Mesenchymal stem cell (in vitro differentiated cells and primary cell): ENCODE results near the gene PDZRN4.
"Not testable (repeated sequence)": the region's sequence is repeated elsewhere in the genome, so short reads cannot be mapped to it uniquely, and the experiment has no call there.

ENCODE experiments used
- DNase-seq: peaks from one replicate; pipeline ENCODE4 v3.0.0-alpha.2; 2013
- H2AFZ ChIP-seq: one replicate; pipeline ENCODE4 v1.6.1; 2013; ENCODE audit warnings: low read depth, mild to moderate bottlenecking, control low read depth, inconsistent platforms, low read length, moderate library complexity
- H2AK5ac ChIP-seq: 2 replicates; pipeline ENCODE4 v1.6.1; 2013; ENCODE audit warnings: low read length, moderate library complexity, mild to moderate bottlenecking, inconsistent platforms; ENCODE audit not compliant: severe bottlenecking
- H2BK120ac ChIP-seq: one replicate; pipeline ENCODE4 v1.6.1; 2013; ENCODE audit warnings: low read depth, mild to moderate bottlenecking, inconsistent platforms, low read length, moderate library complexity
- H2BK12ac ChIP-seq, 2 experiments: one replicate each; pipeline ENCODE4 v1.6.1; 2013; ENCODE audit warnings: inconsistent platforms in 2 of 2, low read length in 2 of 2, mild to moderate bottlenecking in 2 of 2, moderate library complexity in 2 of 2, control low read depth in 1 of 2
- H2BK15ac ChIP-seq: one replicate; pipeline ENCODE4 v1.6.1; 2013; ENCODE audit warnings: mild to moderate bottlenecking, low read depth, inconsistent platforms; ENCODE audit not compliant: poor library complexity, severe bottlenecking
- H2BK5ac ChIP-seq: 2 replicates; pipeline ENCODE4 v1.6.1; 2013; ENCODE audit warnings: low read depth, mild to moderate bottlenecking, low read length, control low read depth, inconsistent platforms; ENCODE audit not compliant: poor library complexity, severe bottlenecking
- H3K14ac ChIP-seq, 2 experiments: one replicate each; pipeline ENCODE4 v1.6.1; 2013; ENCODE audit warnings: inconsistent platforms in 2 of 2, low read length in 2 of 2, control low read depth in 1 of 2, mild to moderate bottlenecking in 1 of 2, moderate library complexity in 1 of 2
- H3K18ac ChIP-seq, 2 experiments: one replicate each; pipeline ENCODE4 v1.6.1; 2013; ENCODE audit warnings: inconsistent platforms in 2 of 2, low read length in 2 of 2, control low read depth in 1 of 2, low read depth in 1 of 2, mild to moderate bottlenecking in 1 of 2
- H3K23ac ChIP-seq, 2 experiments: one replicate each; pipeline ENCODE4 v1.6.1; 2013; ENCODE audit warnings: inconsistent platforms in 2 of 2, low read length in 2 of 2, mild to moderate bottlenecking in 2 of 2, moderate library complexity in 2 of 2, control low read depth in 1 of 2
- H3K27ac ChIP-seq: 2 replicates; pipeline ENCODE4 v1.5.1; 2013; ENCODE audit warnings: mild to moderate bottlenecking, moderate library complexity, low read length, control low read depth, inconsistent platforms; ENCODE audit not compliant: poor library complexity, severe bottlenecking
- H3K27me3 ChIP-seq, 2 experiments: 2 replicates each; pipeline versions ENCODE4 v1.6.1 to v1.7.0; 2013; ENCODE audit warnings: low read length in 2 of 2, mild to moderate bottlenecking in 2 of 2, moderate library complexity in 2 of 2, control low read depth in 1 of 2, inconsistent platforms in 1 of 2; ENCODE audit not compliant: control insufficient read depth in 1 of 2, insufficient read depth in 1 of 2
- H3K36me3 ChIP-seq, 2 experiments: 2 replicates each; pipeline versions ENCODE4 v1.6.1 to v1.7.0; 2013; ENCODE audit warnings: low read length in 2 of 2, control low read depth in 1 of 2, inconsistent platforms in 1 of 2, low read depth in 1 of 2, mild to moderate bottlenecking in 1 of 2; ENCODE audit not compliant: insufficient read depth in 2 of 2, control insufficient read depth in 1 of 2
- H3K4ac ChIP-seq, 2 experiments: one replicate each; pipeline ENCODE4 v1.6.1; 2013; ENCODE audit warnings: inconsistent platforms in 2 of 2, low read length in 2 of 2, mild to moderate bottlenecking in 2 of 2, moderate library complexity in 2 of 2, control low read depth in 1 of 2, low read depth in 1 of 2
- H3K4me1 ChIP-seq: 2 replicates; pipeline ENCODE4 v1.6.1; 2013; ENCODE audit warnings: low read depth, low read length, control low read depth; ENCODE audit not compliant: control insufficient read depth, insufficient read depth
- H3K4me2 ChIP-seq: 2 replicates; pipeline ENCODE4 v1.6.1; 2013; ENCODE audit warnings: low read length, mild to moderate bottlenecking, inconsistent platforms; ENCODE audit not compliant: poor library complexity, severe bottlenecking
- H3K4me3 ChIP-seq, 2 experiments: 2 replicates each; pipeline versions ENCODE4 v1.5.1 to v1.7.0; 2013; ENCODE audit warnings: low read length in 2 of 2, mild to moderate bottlenecking in 2 of 2, control low read depth in 1 of 2, low read depth in 1 of 2; ENCODE audit not compliant: insufficient read depth in 1 of 2
- H3K79me1 ChIP-seq: replicated peaks from 2 replicates; pipeline ENCODE4 v1.6.1; 2013; ENCODE audit warnings: mild to moderate bottlenecking, control low read depth, low read length, inconsistent platforms; ENCODE audit not compliant: poor library complexity, severe bottlenecking
- H3K9ac ChIP-seq: 2 replicates; pipeline ENCODE4 v1.7.0; 2013; ENCODE audit warnings: mild to moderate bottlenecking, low read length, moderate library complexity
- H3K9me3 ChIP-seq: 2 replicates; pipeline ENCODE4 v1.7.0; 2013; ENCODE audit warnings: mild to moderate bottlenecking, low read length; ENCODE audit not compliant: control insufficient read depth
- H4K8ac ChIP-seq: one replicate; pipeline ENCODE4 v1.6.1; 2013; ENCODE audit warnings: inconsistent platforms, mild to moderate bottlenecking, low read length, moderate library complexity
- H4K91ac ChIP-seq: one replicate; pipeline ENCODE4 v1.6.1; 2013; ENCODE audit warnings: mild to moderate bottlenecking, low read length, inconsistent platforms
- WGBS: methylation state at CpG from one replicate; pipeline ENCODE4 v1.1.7; 2013; ENCODE audit warnings: mixed read lengths; 5-methylcytosine and 5-hydroxymethylcytosine counted together

PDZRN4 gene

DNA sequence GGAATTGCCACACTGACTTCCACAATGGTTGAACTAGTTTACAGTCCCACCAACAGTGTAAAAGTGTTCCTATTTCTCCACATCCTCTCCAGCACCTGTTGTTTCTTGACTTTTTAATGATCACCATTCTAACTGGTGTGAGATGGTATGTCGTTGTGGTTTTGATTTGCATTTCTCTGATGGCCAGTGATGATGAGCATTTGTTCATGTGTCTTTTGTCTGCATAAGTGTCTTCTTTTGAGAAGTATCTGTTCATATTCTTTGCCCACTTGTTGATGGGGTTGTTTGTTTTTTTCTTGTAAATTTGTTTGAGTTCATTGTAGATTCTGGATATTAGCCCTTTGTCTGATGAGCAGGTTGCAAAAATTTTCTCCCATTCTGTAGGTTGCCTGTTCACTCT, 8.6 kb upstream of the PDZRN4 start:
- not testable (repeated sequence) for H2BK120ac ChIP-seq, H3K23ac ChIP-seq, H3K27ac ChIP-seq, H2AK5ac ChIP-seq, H4K8ac ChIP-seq, H3K4me3 ChIP-seq, H2AFZ ChIP-seq, H3K4me2 ChIP-seq, DNase-seq, H3K36me3 ChIP-seq, H3K9ac ChIP-seq, H3K18ac ChIP-seq, H2BK12ac ChIP-seq, H3K4me1 ChIP-seq, H3K9me3 ChIP-seq, H3K79me1 ChIP-seq, H3K14ac ChIP-seq, H3K4ac ChIP-seq, H2BK5ac ChIP-seq, H4K91ac ChIP-seq, H2BK15ac ChIP-seq, H3K27me3 ChIP-seq
- 67% methylated on average over 1 of the region's 1 CpG for WGBS

DNA sequence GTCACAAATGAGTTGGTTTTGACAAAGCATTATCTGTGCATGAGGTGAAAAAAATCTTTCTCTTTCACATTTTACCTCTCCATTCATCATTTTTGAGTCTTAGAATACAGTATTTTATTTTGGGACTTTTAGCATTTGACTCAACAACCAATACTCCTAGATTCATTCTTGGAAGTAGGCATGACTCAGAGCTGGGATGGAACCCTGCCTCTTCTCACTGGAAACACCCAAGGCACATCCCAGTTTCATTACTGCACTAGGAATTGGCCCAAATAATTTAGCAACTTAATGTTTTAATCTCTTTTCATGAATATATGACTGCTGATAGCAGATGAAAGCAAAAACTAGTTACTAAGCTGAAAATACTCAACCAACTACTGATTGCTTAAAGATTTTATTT, 3.3 kb upstream of the PDZRN4 start:
- Histone ChIP-seq H3K9me3 (no peaks in the 10 kb centered on the region), H2BK12ac (no peak overlapping the region), H3K4me3 (no peak overlapping the region), H4K91ac (no peak overlapping the region), H3K27me3 (peaks cover 28% of the 10 kb centered on the region in 2 experiments), H2AK5ac (no peak overlapping the region), H3K4me1 (peaks cover 17% of the 10 kb centered on the region), H3K23ac (no peak overlapping the region), H3K4ac (no peak overlapping the region), H2BK15ac (no peak overlapping the region), H3K9ac (no peak overlapping the region), H4K8ac (no peak overlapping the region), H3K36me3 (no peaks in the 10 kb centered on the region), H3K18ac (no peak overlapping the region), H3K79me1 (no peaks in the 10 kb centered on the region), H3K27ac (no peak overlapping the region), H3K14ac (no peak overlapping the region), H2AFZ (no peak overlapping the region), H3K4me2 (no peak overlapping the region), H2BK5ac (no peak overlapping the region), H2BK120ac (no peak overlapping the region)
- DNase-seq = no peak

DNA sequence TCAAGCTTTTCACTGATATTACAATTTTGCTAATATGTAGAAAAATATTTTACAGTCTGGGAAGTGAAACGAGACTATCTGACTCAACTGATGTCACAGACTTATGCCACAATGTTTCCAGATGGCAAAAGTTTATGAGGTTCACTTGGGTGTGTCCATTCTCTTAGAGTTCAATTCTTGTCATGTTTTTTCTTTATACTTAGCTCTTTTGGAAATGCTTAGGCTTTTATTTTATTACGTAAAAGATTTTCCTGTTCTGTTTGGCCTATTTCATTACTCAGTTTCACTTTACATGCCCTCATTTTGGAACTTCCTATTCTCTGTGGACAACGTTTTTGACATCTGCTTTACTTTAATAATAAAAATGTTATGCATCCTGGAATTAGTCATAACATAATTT, 2.1 kb upstream of the PDZRN4 start:
- H3K4me3 ChIP-seq = peak overlapping the region in 1 of 2 experiments; percentile 14
- no peak overlapping the region for H3K14ac ChIP-seq
- no peaks in the 10 kb centered on the region for H3K79me1 ChIP-seq
- no peak overlapping the region for H3K4ac ChIP-seq
- H3K23ac ChIP-seq = no peak overlapping the region
- DNase-seq = no peak
- WGBS = 86% methylated on average over 1 of the region's 3 CpGs
- H3K9me3 ChIP-seq = no peaks in the 10 kb centered on the region
- peaks cover 18% of the 10 kb centered on the region for H3K4me1 ChIP-seq
- H3K9ac ChIP-seq = no peak overlapping the region
- H3K18ac ChIP-seq = no peak overlapping the region
- no peak overlapping the region for H2AK5ac ChIP-seq
- H4K91ac ChIP-seq = no peak overlapping the region
- H2AFZ ChIP-seq = no peak overlapping the region
- H2BK15ac ChIP-seq = no peak overlapping the region
- no peaks in the 10 kb centered on the region for H3K36me3 ChIP-seq
- H2BK5ac ChIP-seq = no peak overlapping the region
- H3K4me2 ChIP-seq = no peak overlapping the region
- no peak overlapping the region for H3K27ac ChIP-seq
- no peak overlapping the region for H4K8ac ChIP-seq
- peaks cover 32 to 39% of the 10 kb centered on the region in 2 experiments for H3K27me3 ChIP-seq
- H2BK12ac ChIP-seq = no peak overlapping the region
- H2BK120ac ChIP-seq = no peak overlapping the region

DNA sequence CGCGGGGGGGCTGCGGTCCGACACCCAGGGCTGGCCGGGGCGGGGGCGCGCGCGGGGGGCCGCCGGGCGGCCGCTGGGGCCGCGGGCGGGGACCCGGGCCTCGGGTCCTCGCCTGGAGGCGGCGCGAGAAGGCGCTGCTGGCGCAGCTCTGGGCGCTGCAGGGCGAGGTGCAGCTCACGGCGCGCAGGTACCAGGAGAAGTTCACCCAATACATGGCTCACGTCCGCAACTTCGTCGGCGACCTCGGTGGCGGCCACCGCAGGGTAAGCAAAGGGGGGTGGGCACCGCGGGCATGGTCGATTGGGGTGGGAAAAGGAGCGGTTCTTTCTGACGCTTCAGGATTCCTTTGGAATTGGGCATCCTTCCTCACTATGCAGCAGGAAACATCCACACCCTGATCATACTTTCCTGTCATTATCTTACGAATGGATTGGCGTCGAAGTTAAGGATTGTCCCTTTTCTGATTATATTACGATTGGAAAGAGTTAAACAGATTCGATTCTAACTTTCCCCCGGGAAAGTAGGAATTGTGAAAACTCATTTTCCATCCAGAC, 798 bp downstream of the PDZRN4 start:
- H3K4me2 ChIP-seq = peak overlapping the region; percentile 83
- no peak overlapping the region for H3K23ac ChIP-seq
- H3K4me3 ChIP-seq = peak overlapping the region; percentile 51 to 69
- no peak overlapping the region for H4K8ac ChIP-seq
- H3K4ac ChIP-seq = no peak overlapping the region
- peaks cover 18% of the 10 kb centered on the region for H3K4me1 ChIP-seq
- H3K27me3 ChIP-seq = peaks cover 32 to 42% of the 10 kb centered on the region in 2 experiments
- H3K9ac ChIP-seq = no peak overlapping the region
- no peak overlapping the region for H2BK5ac ChIP-seq
- H3K18ac ChIP-seq = no peak overlapping the region
- H3K14ac ChIP-seq = no peak overlapping the region
- no peak overlapping the region for H4K91ac ChIP-seq
- no peak overlapping the region for H2BK120ac ChIP-seq
- no peak overlapping the region for H3K27ac ChIP-seq
- 8% methylated on average over 28 of the region's 49 CpGs for WGBS
- no peaks in the 10 kb centered on the region for H3K9me3 ChIP-seq
- no peak overlapping the region for H2BK15ac ChIP-seq
- H2AK5ac ChIP-seq = no peak overlapping the region
- H3K36me3 ChIP-seq = no peaks in the 10 kb centered on the region
- H2AFZ ChIP-seq = no peak overlapping the region
- DNase-seq = no peak
- no peak overlapping the region for H2BK12ac ChIP-seq
- no peaks in the 10 kb centered on the region for H3K79me1 ChIP-seq
